Measurements from ENCODE around the gene PHF13. TPM values are rescaled to one million over a fixed set of nuclear protein-coding genes. Genes with fewer than 3 reads are reported as not detected.

Gene PHF13
- total and polyA plus RNA-seq, 9 of the 15 experiments (the other 6 are each of a cell fraction or from before 2014, with no cell fraction given) = 1.8 to 36.1 (median 11.7) TPM

GRCh38 chr1:6603915-6604558 is 9.5 kb upstream of the PHF13 start (continued):
- TF ChIP-seq, protein P1, sequence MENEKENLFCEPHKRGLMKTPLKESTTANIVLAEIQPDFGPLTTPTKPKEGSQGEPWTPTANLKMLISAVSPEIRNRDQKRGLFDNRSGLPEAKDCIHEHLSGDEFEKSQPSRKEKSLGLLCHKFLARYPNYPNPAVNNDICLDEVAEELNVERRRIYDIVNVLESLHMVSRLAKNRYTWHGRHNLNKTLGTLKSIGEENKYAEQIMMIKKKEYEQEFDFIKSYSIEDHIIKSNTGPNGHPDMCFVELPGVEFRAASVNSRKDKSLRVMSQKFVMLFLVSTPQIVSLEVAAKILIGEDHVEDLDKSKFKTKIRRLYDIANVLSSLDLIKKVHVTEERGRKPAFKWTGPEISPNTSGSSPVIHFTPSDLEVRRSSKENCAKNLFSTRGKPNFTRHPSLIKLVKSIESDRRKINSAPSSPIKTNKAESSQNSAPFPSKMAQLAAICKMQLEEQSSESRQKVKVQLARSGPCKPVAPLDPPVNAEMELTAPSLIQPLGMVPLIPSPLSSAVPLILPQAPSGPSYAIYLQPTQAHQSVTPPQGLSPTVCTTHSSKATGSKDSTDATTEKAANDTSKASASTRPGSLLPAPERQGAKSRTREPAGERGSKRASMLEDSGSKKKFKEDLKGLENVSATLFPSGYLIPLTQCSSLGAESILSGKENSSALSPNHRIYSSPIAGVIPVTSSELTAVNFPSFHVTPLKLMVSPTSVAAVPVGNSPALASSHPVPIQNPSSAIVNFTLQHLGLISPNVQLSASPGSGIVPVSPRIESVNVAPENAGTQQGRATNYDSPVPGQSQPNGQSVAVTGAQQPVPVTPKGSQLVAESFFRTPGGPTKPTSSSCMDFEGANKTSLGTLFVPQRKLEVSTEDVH (IDR thresholded peaks at IDR 0.05; ENCODE audit: low read depth, partially characterized antibody) = no peak
- peak in 1 of 2 experiments; percentile 88; a peak in 2 of 4 replicates for TF ChIP-seq ZNF639 (CRISPR knock-in tag; conservative IDR thresholded peaks at IDR 0.05 in 1 of 2, IDR thresholded peaks at IDR 0.05 in 1 of 2)
- no peak for TF ChIP-seq ETV6 (IDR thresholded peaks at IDR 0.05; ENCODE audit: borderline replicate concordance in 1 of 2, low read depth in 2 of 2, low read length in 1 of 2)
- TF ChIP-seq ETV6 (CRISPR knock-in tag; IDR thresholded peaks at IDR 0.05; ENCODE audit: borderline replicate concordance) = no peak
- peak; percentile 91 for TF ChIP-seq HDAC8 (tag; IDR thresholded peaks at IDR 0.05)
- TF ChIP-seq ATF1 (CRISPR knock-in tag; IDR thresholded peaks at IDR 0.05) = no peak
- peak; percentile 72 for TF ChIP-seq ATF1 (tag; IDR thresholded peaks at IDR 0.05)
- TF ChIP-seq, protein P2, sequence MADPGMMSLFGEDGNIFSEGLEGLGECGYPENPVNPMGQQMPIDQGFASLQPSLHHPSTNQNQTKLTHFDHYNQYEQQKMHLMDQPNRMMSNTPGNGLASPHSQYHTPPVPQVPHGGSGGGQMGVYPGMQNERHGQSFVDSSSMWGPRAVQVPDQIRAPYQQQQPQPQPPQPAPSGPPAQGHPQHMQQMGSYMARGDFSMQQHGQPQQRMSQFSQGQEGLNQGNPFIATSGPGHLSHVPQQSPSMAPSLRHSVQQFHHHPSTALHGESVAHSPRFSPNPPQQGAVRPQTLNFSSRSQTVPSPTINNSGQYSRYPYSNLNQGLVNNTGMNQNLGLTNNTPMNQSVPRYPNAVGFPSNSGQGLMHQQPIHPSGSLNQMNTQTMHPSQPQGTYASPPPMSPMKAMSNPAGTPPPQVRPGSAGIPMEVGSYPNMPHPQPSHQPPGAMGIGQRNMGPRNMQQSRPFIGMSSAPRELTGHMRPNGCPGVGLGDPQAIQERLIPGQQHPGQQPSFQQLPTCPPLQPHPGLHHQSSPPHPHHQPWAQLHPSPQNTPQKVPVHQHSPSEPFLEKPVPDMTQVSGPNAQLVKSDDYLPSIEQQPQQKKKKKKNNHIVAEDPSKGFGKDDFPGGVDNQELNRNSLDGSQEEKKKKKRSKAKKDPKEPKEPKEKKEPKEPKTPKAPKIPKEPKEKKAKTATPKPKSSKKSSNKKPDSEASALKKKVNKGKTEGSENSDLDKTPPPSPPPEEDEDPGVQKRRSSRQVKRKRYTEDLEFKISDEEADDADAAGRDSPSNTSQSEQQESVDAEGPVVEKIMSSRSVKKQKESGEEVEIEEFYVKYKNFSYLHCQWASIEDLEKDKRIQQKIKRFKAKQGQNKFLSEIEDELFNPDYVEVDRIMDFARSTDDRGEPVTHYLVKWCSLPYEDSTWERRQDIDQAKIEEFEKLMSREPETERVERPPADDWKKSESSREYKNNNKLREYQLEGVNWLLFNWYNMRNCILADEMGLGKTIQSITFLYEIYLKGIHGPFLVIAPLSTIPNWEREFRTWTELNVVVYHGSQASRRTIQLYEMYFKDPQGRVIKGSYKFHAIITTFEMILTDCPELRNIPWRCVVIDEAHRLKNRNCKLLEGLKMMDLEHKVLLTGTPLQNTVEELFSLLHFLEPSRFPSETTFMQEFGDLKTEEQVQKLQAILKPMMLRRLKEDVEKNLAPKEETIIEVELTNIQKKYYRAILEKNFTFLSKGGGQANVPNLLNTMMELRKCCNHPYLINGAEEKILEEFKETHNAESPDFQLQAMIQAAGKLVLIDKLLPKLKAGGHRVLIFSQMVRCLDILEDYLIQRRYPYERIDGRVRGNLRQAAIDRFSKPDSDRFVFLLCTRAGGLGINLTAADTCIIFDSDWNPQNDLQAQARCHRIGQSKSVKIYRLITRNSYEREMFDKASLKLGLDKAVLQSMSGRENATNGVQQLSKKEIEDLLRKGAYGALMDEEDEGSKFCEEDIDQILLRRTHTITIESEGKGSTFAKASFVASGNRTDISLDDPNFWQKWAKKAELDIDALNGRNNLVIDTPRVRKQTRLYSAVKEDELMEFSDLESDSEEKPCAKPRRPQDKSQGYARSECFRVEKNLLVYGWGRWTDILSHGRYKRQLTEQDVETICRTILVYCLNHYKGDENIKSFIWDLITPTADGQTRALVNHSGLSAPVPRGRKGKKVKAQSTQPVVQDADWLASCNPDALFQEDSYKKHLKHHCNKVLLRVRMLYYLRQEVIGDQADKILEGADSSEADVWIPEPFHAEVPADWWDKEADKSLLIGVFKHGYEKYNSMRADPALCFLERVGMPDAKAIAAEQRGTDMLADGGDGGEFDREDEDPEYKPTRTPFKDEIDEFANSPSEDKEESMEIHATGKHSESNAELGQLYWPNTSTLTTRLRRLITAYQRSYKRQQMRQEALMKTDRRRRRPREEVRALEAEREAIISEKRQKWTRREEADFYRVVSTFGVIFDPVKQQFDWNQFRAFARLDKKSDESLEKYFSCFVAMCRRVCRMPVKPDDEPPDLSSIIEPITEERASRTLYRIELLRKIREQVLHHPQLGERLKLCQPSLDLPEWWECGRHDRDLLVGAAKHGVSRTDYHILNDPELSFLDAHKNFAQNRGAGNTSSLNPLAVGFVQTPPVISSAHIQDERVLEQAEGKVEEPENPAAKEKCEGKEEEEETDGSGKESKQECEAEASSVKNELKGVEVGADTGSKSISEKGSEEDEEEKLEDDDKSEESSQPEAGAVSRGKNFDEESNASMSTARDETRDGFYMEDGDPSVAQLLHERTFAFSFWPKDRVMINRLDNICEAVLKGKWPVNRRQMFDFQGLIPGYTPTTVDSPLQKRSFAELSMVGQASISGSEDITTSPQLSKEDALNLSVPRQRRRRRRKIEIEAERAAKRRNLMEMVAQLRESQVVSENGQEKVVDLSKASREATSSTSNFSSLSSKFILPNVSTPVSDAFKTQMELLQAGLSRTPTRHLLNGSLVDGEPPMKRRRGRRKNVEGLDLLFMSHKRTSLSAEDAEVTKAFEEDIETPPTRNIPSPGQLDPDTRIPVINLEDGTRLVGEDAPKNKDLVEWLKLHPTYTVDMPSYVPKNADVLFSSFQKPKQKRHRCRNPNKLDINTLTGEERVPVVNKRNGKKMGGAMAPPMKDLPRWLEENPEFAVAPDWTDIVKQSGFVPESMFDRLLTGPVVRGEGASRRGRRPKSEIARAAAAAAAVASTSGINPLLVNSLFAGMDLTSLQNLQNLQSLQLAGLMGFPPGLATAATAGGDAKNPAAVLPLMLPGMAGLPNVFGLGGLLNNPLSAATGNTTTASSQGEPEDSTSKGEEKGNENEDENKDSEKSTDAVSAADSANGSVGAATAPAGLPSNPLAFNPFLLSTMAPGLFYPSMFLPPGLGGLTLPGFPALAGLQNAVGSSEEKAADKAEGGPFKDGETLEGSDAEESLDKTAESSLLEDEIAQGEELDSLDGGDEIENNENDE (IDR thresholded peaks at IDR 0.05; ENCODE audit: low read depth, low read length) = no peak
- TF ChIP-seq, protein P3, sequence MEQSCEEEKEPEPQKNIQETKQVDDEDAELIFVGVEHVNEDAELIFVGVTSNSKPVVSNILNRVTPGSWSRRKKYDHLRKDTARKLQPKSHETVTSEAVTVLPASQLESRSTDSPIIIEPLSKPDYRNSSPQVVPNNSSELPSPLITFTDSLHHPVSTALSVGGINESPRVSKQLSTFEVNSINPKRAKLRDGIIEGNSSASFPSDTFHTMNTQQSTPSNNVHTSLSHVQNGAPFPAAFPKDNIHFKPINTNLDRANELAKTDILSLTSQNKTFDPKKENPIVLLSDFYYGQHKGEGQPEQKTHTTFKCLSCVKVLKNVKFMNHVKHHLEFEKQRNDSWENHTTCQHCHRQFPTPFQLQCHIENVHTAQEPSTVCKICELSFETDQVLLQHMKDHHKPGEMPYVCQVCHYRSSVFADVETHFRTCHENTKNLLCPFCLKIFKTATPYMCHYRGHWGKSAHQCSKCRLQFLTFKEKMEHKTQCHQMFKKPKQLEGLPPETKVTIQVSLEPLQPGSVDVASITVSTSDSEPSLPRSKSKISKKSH (CRISPR knock-in tag; IDR thresholded peaks at IDR 0.05) = no peak

Data from K562 (cell line).